Measurements from ENCODE around the gene PGLYRP1.

GRCh38 chr19:45975306-45976070 is 47.4 kb downstream of the PGLYRP1 start:
- no peak for TF ChIP-seq ZNF274 (IDR thresholded peaks at IDR 0.05; ENCODE audit: low read depth, low read length)
- no peak for TF ChIP-seq YY1 (IDR thresholded peaks at IDR 0.05; ENCODE audit: insufficient read depth, insufficient read length)
- TF ChIP-seq SUZ12 (IDR thresholded peaks at IDR 0.05; ENCODE audit: extremely low read depth, insufficient read depth, insufficient read length) = no peak
